ENCODE data around the gene MIR17HG.
A peak's percentile ranks its signal among the peaks of the same experiment; 100 is the strongest.
"Not testable (repeated sequence)": the region's sequence is repeated elsewhere in the genome, so short reads cannot be mapped to it uniquely, and the experiment has no call there.

Gene MIR17HG

GRCh38 chr13:91347202-91347995 lies at the start of gene MIR17HG:
Gene MIR17HG, plus strand, starts transcription at chr13:91347687.
- H3K36me3 Mint-ChIP-seq (ENCODE audit: low read depth) = peaks cover 35% of the 10 kb centered on the region
- peaks cover 68% of the 10 kb centered on the region for H3K4me1 Mint-ChIP-seq
- DNase-seq = peak; percentile 90
- H3K27ac Mint-ChIP-seq = peak within 1 kb of the TSS; percentile 98
- ATAC-seq = peak; percentile 60
- H3K4me3 Mint-ChIP-seq = peak within 1 kb of the TSS; percentile 90
- no peaks in the 10 kb centered on the region for H3K27me3 Mint-ChIP-seq
- no peaks in the 10 kb centered on the region for H3K9me3 Mint-ChIP-seq

DNA sequence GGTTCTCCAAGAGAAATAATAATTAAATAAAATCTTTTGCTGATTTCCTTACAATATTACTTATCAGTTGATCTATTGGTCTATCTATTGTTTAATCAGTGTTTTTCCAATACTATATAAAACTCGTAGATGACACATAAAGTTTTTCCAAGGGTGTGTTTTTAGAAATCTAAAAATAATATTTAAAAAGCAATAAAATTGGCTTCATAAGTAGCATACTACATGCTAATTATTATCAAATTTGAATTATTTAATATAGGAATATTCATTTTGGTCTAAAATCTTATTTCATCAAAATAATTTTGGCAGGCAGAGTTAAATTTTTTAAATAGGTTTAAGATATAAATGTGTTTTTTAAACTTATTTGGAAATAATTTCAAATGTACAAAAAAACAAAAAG lies 49.4 kb upstream of the MIR17HG start:
- Mint-ChIP-seq H3K27me3 (peaks cover 5% of the 10 kb centered on the region), H3K9me3 (no peaks in the 10 kb centered on the region), H3K4me3 (no peak overlapping the region), H3K27ac (no peak overlapping the region), H3K4me1 (peaks cover 2% of the 10 kb centered on the region), H3K36me3 (ENCODE audit: low read depth) (no peaks in the 10 kb centered on the region)
- ATAC-seq (no peak), DNase-seq (no peak)

DNA sequence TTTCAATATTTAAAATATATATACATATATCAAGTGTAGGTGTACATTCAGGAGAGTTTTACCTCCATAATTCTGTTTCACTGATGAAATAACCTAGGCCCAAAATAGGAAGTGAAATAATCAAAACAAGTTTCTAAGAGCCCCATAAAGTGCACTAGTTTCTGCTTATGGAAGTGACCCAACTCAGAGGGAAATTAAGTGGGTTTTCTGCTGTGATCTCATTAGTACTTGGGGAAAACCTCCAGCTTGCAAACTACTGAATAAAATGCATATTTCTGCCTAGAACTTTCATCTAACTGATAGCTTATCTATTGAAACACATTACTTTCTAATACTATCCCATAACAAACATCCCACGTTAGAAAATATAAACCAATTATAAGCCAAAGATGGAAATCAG lies 45.4 kb upstream of the MIR17HG start:
- Mint-ChIP-seq H3K36me3 (ENCODE audit: low read depth) (no peaks in the 10 kb centered on the region), H3K4me1 (peaks cover 5% of the 10 kb centered on the region), H3K4me3 (no peak overlapping the region), H3K9me3 (no peaks in the 10 kb centered on the region), H3K27ac (no peak overlapping the region), H3K27me3 (peaks cover 4% of the 10 kb centered on the region)
- no peak for DNase-seq
- no peak for ATAC-seq

GRCh38 chr13:91303031-91303430 lies 44.5 kb upstream of the MIR17HG start:
- ATAC-seq (no peak), DNase-seq (no peak)
- no peak overlapping the region for H3K4me3 Mint-ChIP-seq
- peaks cover 5% of the 10 kb centered on the region for H3K4me1 Mint-ChIP-seq
- H3K27me3 Mint-ChIP-seq = peaks cover 4% of the 10 kb centered on the region
- H3K9me3 Mint-ChIP-seq = no peaks in the 10 kb centered on the region
- no peak overlapping the region for H3K27ac Mint-ChIP-seq
- H3K36me3 Mint-ChIP-seq (ENCODE audit: low read depth) = no peaks in the 10 kb centered on the region

GRCh38 chr13:91304741-91305140 lies 42.7 kb upstream of the MIR17HG start:
- no peak for DNase-seq
- ATAC-seq = no peak
- no peak overlapping the region for H3K4me3 Mint-ChIP-seq
- no peaks in the 10 kb centered on the region for H3K9me3 Mint-ChIP-seq
- peaks cover 2% of the 10 kb centered on the region for H3K27me3 Mint-ChIP-seq
- H3K36me3 Mint-ChIP-seq (ENCODE audit: low read depth) = no peaks in the 10 kb centered on the region
- peaks cover 7% of the 10 kb centered on the region for H3K4me1 Mint-ChIP-seq
- H3K27ac Mint-ChIP-seq = no peak overlapping the region

GRCh38 chr13:91305652-91306051 lies 41.8 kb upstream of the MIR17HG start:
- Mint-ChIP-seq H3K27ac (no peak overlapping the region), H3K27me3 (peaks cover 2% of the 10 kb centered on the region), H3K4me1 (peaks cover 7% of the 10 kb centered on the region), H3K9me3 (no peaks in the 10 kb centered on the region), H3K36me3 (ENCODE audit: low read depth) (no peaks in the 10 kb centered on the region), H3K4me3 (no peak overlapping the region)
- ATAC-seq (no peak), DNase-seq (no peak)

DNA sequence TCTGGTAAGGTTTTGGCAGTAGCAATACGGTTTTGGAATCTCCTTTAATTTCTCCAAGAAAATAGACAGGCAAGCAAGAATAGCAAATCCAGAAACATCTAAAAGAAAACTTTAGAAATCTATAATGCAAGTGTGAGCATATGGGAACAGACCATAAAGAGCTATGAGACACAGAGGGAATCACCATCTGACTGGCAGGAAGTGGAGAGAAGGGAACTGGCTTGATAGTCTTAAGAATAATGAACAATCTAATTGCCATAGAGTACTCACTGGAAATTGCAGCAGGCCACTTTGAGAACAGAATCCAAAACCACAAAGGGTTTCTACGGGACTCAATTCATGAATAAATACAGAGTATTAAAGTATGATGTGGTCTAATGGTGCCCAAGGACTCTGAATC lies 39.6 kb upstream of the MIR17HG start:
- DNase-seq (no peak), ATAC-seq (no peak)
- Mint-ChIP-seq H3K4me3 (no peak overlapping the region), H3K9me3 (no peaks in the 10 kb centered on the region), H3K27ac (no peak overlapping the region), H3K27me3 (peaks cover 2% of the 10 kb centered on the region), H3K4me1 (peaks cover 10% of the 10 kb centered on the region), H3K36me3 (ENCODE audit: low read depth) (no peaks in the 10 kb centered on the region)

GRCh38 chr13:91308299-91308698 lies 39.2 kb upstream of the MIR17HG start:
- no peak for DNase-seq
- Mint-ChIP-seq H3K4me1 (peaks cover 14% of the 10 kb centered on the region), H3K9me3 (no peaks in the 10 kb centered on the region), H3K36me3 (ENCODE audit: low read depth) (no peaks in the 10 kb centered on the region), H3K4me3 (no peak overlapping the region), H3K27ac (no peak overlapping the region), H3K27me3 (peaks cover 3% of the 10 kb centered on the region)
- no peak for ATAC-seq

- Mint-ChIP-seq H3K36me3 (ENCODE audit: low read depth) (no peaks in the 10 kb centered on the region), H3K4me1 (peaks cover 16% of the 10 kb centered on the region), H3K27ac (no peak overlapping the region), H3K4me3 (no peak overlapping the region), H3K9me3 (no peaks in the 10 kb centered on the region), H3K27me3 (peaks cover 5% of the 10 kb centered on the region)
- ATAC-seq (no peak), DNase-seq (no peak)
Observed at GRCh38 chr13:91311491-91311890, 36.0 kb upstream of the MIR17HG start.

- ATAC-seq (no peak), DNase-seq (no peak)
- Mint-ChIP-seq H3K4me3 (no peak overlapping the region), H3K27ac (no peak overlapping the region), H3K36me3 (ENCODE audit: low read depth) (no peaks in the 10 kb centered on the region), H3K4me1 (peaks cover 16% of the 10 kb centered on the region), H3K9me3 (no peaks in the 10 kb centered on the region), H3K27me3 (peaks cover 7% of the 10 kb centered on the region)
Observed at GRCh38 chr13:91312324-91312723, 35.2 kb upstream of the MIR17HG start.

DNA sequence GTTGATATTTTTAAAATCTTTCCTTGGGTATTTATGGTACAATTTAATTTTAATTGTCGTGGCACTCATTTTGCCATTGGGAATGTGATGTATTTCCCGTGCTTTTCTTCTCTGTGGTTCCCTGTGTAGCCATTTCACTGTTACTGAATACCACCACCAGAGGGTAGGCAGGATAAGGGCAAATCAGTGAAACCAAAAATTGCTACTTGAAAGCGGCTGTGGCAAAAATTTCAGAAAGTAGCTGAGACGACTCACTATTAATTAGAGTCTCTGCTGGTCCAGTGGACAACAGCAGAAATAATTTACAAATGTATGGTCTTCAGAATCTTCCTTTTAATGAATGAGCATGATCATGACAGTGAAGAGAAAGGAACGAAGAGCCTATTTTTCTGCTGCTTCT lies 34.4 kb upstream of the MIR17HG start:
- peak overlapping the region; percentile 58 for H3K4me3 Mint-ChIP-seq
- H3K36me3 Mint-ChIP-seq (ENCODE audit: low read depth) = no peaks in the 10 kb centered on the region
- peak; percentile 86 for ATAC-seq
- H3K27me3 Mint-ChIP-seq = peaks cover 7% of the 10 kb centered on the region
- H3K9me3 Mint-ChIP-seq = no peaks in the 10 kb centered on the region
- no peak overlapping the region for H3K27ac Mint-ChIP-seq
- peaks cover 14% of the 10 kb centered on the region for H3K4me1 Mint-ChIP-seq
- no peak for DNase-seq

- no peaks in the 10 kb centered on the region for H3K9me3 Mint-ChIP-seq
- H3K27ac Mint-ChIP-seq = no peak overlapping the region
- H3K4me3 Mint-ChIP-seq = peak overlapping the region; percentile 58
- no peak for ATAC-seq
- peaks cover 7% of the 10 kb centered on the region for H3K27me3 Mint-ChIP-seq
- DNase-seq = no peak
- H3K36me3 Mint-ChIP-seq (ENCODE audit: low read depth) = no peaks in the 10 kb centered on the region
- H3K4me1 Mint-ChIP-seq = peaks cover 13% of the 10 kb centered on the region
Observed at GRCh38 chr13:91313581-91313980, 33.9 kb upstream of the MIR17HG start.

DNA sequence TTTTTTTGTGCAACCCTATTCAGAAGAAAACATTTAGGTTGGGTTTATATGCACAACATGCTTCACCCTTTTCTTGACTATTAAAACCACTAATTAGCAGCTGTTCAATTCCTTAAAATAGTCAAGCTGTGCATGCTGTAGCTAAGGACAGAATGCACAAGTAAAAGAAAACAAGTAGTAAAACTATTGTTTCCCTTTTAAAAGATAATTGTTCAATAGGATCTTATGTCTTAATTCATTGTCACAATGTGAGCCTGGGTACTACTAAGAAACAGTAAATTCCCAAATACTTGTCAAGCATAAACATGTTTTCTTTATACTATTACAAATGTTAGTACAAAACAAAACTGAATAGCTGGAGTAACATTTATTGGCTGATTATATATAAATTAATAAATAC lies 32.6 kb upstream of the MIR17HG start:
- Mint-ChIP-seq H3K9me3 (no peaks in the 10 kb centered on the region), H3K27me3 (peaks cover 7% of the 10 kb centered on the region), H3K4me1 (peaks cover 13% of the 10 kb centered on the region), H3K4me3 (no peak overlapping the region), H3K36me3 (ENCODE audit: low read depth) (no peaks in the 10 kb centered on the region), H3K27ac (no peak overlapping the region)
- ATAC-seq (no peak), DNase-seq (no peak)

DNA sequence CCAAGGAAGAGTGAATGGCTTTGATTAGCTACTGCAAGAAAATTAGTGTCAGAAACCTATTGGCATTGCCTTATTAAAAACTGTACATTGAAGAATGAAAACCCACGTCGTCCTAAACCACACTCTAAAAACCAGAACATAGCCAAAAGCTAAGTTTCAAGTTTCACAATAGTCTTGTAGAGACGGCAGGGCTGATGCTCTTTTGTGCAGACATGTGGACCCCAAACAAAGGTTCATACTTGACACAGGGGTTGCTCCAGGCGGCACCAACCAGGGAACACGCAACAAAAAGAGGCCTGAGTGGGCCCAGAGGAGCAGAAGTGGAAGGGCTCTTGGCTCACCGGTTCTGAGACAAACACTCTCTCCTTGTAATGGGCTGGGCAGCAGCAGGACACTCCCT lies 28.6 kb upstream of the MIR17HG start:
- H3K36me3 Mint-ChIP-seq (ENCODE audit: low read depth) = no peaks in the 10 kb centered on the region
- peaks cover 11% of the 10 kb centered on the region for H3K4me1 Mint-ChIP-seq
- no peak overlapping the region for H3K27ac Mint-ChIP-seq
- H3K27me3 Mint-ChIP-seq = peaks cover 5% of the 10 kb centered on the region
- ATAC-seq (no peak), DNase-seq (no peak)
- H3K9me3 Mint-ChIP-seq = no peaks in the 10 kb centered on the region
- H3K4me3 Mint-ChIP-seq = no peak overlapping the region

DNA sequence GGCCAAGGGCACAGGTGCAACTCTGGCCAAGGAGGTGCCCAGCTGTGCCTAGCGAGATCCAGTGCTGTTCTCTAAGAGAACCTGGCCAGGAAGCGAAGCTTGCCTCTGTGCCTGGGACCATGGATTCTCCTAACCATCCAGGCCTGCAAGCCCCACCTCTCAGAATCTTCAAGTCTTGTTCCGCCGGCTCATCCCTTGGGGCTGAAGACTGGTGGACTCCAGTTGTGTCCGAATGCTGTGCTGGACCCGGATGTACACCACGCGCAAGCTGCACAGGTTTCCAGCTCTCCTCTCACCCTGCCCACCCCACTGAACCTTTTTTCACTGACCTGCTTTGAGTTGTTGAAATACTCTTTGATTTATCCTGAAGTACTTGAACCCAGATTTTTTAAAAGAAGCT lies 27.5 kb upstream of the MIR17HG start:
- Mint-ChIP-seq H3K4me1 (peaks cover 11% of the 10 kb centered on the region), H3K27ac (no peak overlapping the region), H3K4me3 (no peak overlapping the region), H3K27me3 (peaks cover 5% of the 10 kb centered on the region), H3K36me3 (ENCODE audit: low read depth) (no peaks in the 10 kb centered on the region), H3K9me3 (no peaks in the 10 kb centered on the region)
- no peak for ATAC-seq
- DNase-seq = no peak

- H3K4me3 Mint-ChIP-seq; ATAC-seq; H3K36me3 Mint-ChIP-seq (ENCODE audit: low read depth); H3K9me3 Mint-ChIP-seq; H3K27ac Mint-ChIP-seq; DNase-seq; H3K27me3 Mint-ChIP-seq: not testable (repeated sequence)
- H3K4me1 Mint-ChIP-seq = peaks cover 11% of the 10 kb centered on the region
Observed at GRCh38 chr13:91320990-91321389, 26.5 kb upstream of the MIR17HG start.
